Mammary epithelial cell (primary cell): ENCODE measurements around the gene GPR146.

Experiments used
- EZH2 ChIP-seq: IDR thresholded peaks from 2 replicates; pipeline ENCODE4 v1.6.1; 2012; ENCODE audit warnings: low read length, inconsistent platforms, borderline replicate concordance
- TF ChIP-seq, protein P1 (sequence below), 2 donors: IDR thresholded peaks in 1 of 2; conservative IDR thresholded peaks in 1 of 2; 2 replicates each; pipeline ENCODE4 v1.5.1; 2011 to 2012; ENCODE audit warnings: inconsistent platforms in 2 of 2, low read length in 2 of 2, mild to moderate bottlenecking in 2 of 2, control low read depth in 1 of 2, low read depth in 1 of 2; ENCODE audit not compliant: insufficient read depth in 1 of 2; ENCODE audit errors: extremely low read depth in 1 of 2

DNA sequence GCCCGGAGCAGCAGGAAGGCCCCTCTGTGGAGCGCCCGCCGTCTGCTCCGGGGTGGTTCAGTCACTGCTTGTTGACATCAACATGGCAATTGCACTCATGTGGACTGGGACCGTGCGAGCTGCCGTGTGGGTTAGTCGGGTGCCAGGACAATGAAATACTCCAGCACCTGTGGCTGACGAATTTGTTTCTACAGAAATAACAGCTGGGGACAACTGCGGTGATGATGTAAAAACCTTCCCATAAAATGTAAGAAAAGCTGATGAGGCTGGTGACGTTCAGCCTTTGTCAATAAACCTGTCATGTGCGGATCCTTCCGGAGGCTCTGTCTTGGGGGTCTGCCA, 49.1 kb downstream of the GPR146 start:
- TF ChIP-seq, protein P1, sequence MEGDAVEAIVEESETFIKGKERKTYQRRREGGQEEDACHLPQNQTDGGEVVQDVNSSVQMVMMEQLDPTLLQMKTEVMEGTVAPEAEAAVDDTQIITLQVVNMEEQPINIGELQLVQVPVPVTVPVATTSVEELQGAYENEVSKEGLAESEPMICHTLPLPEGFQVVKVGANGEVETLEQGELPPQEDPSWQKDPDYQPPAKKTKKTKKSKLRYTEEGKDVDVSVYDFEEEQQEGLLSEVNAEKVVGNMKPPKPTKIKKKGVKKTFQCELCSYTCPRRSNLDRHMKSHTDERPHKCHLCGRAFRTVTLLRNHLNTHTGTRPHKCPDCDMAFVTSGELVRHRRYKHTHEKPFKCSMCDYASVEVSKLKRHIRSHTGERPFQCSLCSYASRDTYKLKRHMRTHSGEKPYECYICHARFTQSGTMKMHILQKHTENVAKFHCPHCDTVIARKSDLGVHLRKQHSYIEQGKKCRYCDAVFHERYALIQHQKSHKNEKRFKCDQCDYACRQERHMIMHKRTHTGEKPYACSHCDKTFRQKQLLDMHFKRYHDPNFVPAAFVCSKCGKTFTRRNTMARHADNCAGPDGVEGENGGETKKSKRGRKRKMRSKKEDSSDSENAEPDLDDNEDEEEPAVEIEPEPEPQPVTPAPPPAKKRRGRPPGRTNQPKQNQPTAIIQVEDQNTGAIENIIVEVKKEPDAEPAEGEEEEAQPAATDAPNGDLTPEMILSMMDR (conservative IDR thresholded peaks at IDR 0.05 in 1 of 2, IDR thresholded peaks at IDR 0.05 in 1 of 2; ENCODE audit: extremely low read depth in 1 of 2, insufficient read depth in 1 of 2, low read depth in 1 of 2, low read length in 2 of 2), result no peak
- TF ChIP-seq EZH2, result no peak
